B cell (primary cell): ENCODE measurements around the gene ARR3. TPM values are rescaled to one million over a fixed set of nuclear protein-coding genes. Genes with fewer than 3 reads are reported as not detected.

Experiments
- ATAC-seq: fragments of 200-7000 bp; cut with Tn5 transposase; one replicate; pipeline ENCODE4 v1.10.0; 2021; ENCODE audit warnings: low read depth, mild to moderate bottlenecking, moderate number of reproducible peaks, moderate library complexity
- CTCF ChIA-PET: fragments of 350-600 bp; sonication (Branson Sonifier 250); formaldehyde crosslinking; loops from one replicate; lab custom pipeline; 2021; ENCODE audit warnings: antibody characterized with exemption, inconsistent platforms; lab: Charles Lee
- POLR2A ChIA-PET: fragments of 350-600 bp; sonication (Branson Sonifier 250); formaldehyde crosslinking; loops from one replicate; lab custom pipeline; 2021; ENCODE audit warnings: antibody characterized with exemption; lab: Charles Lee
- DNase-seq: peaks from one replicate; pipeline ENCODE4 v3.0.0; 2013
- H2AFZ ChIP-seq: 2 replicates; pipeline ENCODE4 v1.6.1; 2012; ENCODE audit warnings: mild to moderate bottlenecking, low read depth, low read length; ENCODE audit not compliant: insufficient read depth, poor library complexity, severe bottlenecking
- H3K27ac ChIP-seq, 2 donors: 1 replicate in 1 of 2; 2 replicates in 1 of 2; pipeline ENCODE4 v1.5.1; 2012 to 2013; ENCODE audit warnings: low read length in 2 of 2, mild to moderate bottlenecking in 2 of 2, moderate library complexity in 1 of 2
- H3K27me3 ChIP-seq, 4 experiments: fragments of 200-600 bp in 1 of 4; sonication (generic) in 1 of 4; replicated peaks in 1 of 4; 1 replicate in 2 of 4; 2 replicates in 2 of 4; pipeline versions ENCODE4 v1.6.1 to v1.7.0; 2013 to 2016; ENCODE audit warnings: low read length in 3 of 4, mild to moderate bottlenecking in 2 of 4, mixed read lengths in 1 of 4, moderate library complexity in 1 of 4; ENCODE audit not compliant: insufficient read depth in 4 of 4, control insufficient read depth in 3 of 4; ENCODE audit errors: control extremely low read depth in 1 of 4
- H3K36me3 ChIP-seq, 2 experiments: replicated peaks in 1 of 2; 1 replicate in 1 of 2; 2 replicates in 1 of 2; pipeline versions ENCODE4 v1.6.1 to v1.7.1; 2013; ENCODE audit warnings: low read length in 1 of 2; ENCODE audit not compliant: insufficient read depth in 2 of 2, control insufficient read depth in 1 of 2; ENCODE audit errors: control extremely low read depth in 1 of 2, extremely low read depth in 1 of 2
- H3K4me1 ChIP-seq, 2 donors: fragments of 200-600 bp in 1 of 2; sonication (generic) in 1 of 2; 1 replicate in 1 of 2; 2 replicates in 1 of 2; pipeline versions ENCODE4 v1.5.1 to v1.6.1; 2013 to 2017; ENCODE audit warnings: low read length in 2 of 2; ENCODE audit not compliant: control insufficient read depth in 2 of 2, insufficient read depth in 2 of 2
- H3K4me2 ChIP-seq: replicated peaks from 2 replicates; pipeline ENCODE3; 2012; ENCODE audit warnings: mild to moderate bottlenecking, low read depth, low read length; ENCODE audit not compliant: poor library complexity, severe bottlenecking
- H3K4me3 ChIP-seq, 5 experiments: fragments of 200-600 bp in 1 of 5; sonication (generic) in 1 of 5; 1 replicate in 3 of 5; 2 replicates in 2 of 5; pipeline versions ENCODE4 v1.5.1 to v1.7.0; 2011 to 2016; ENCODE audit warnings: low read length in 4 of 5, mild to moderate bottlenecking in 4 of 5, low read depth in 2 of 5, control low read depth in 1 of 5, moderate library complexity in 1 of 5; ENCODE audit not compliant: insufficient read depth in 1 of 5; ENCODE audit errors: control extremely low read depth in 1 of 5, extremely low read depth in 1 of 5
- H3K79me2 ChIP-seq: fragments of 200-600 bp; sonication (generic); one replicate; pipeline ENCODE4 v1.6.0; 2016; ENCODE audit warnings: low read length; ENCODE audit not compliant: control insufficient read depth, insufficient read depth
- H3K9ac ChIP-seq: fragments of 200-600 bp; sonication (generic); 2 replicates; pipeline ENCODE4 v1.6.1; 2017; ENCODE audit warnings: mild to moderate bottlenecking, low read length, moderate library complexity
- H3K9me3 ChIP-seq, 3 donors: one replicate each; pipeline versions ENCODE4 v1.6.1 to v1.7.1; 2013; ENCODE audit warnings: low read length in 2 of 3; ENCODE audit not compliant: control insufficient read depth in 2 of 3, insufficient read depth in 1 of 3; ENCODE audit errors: control extremely low read depth in 1 of 3
- H4K20me1 ChIP-seq: 2 replicates; pipeline ENCODE4 v1.6.0; 2012; ENCODE audit warnings: mild to moderate bottlenecking, low read length; ENCODE audit not compliant: insufficient read depth, control insufficient read depth, poor library complexity, severe bottlenecking
- H3K27ac Mint-ChIP-seq: one replicate; pipeline ENCODE4 v1.8.0; 2021; ENCODE audit warnings: mixed read lengths
- H3K27me3 Mint-ChIP-seq: one replicate; pipeline ENCODE4 v1.8.0; 2021; ENCODE audit warnings: mixed read lengths
- H3K4me1 Mint-ChIP-seq: one replicate; pipeline ENCODE4 v1.8.0; 2021; ENCODE audit warnings: mixed read lengths
- H3K4me3 Mint-ChIP-seq: one replicate; pipeline ENCODE4 v1.8.0; 2021; ENCODE audit warnings: mixed read lengths
- H3K9me3 Mint-ChIP-seq: one replicate; pipeline ENCODE4 v1.8.0; 2022; ENCODE audit warnings: mixed read lengths; ENCODE audit not compliant: insufficient read depth
- EZH2 ChIP-seq: IDR thresholded peaks from 2 replicates; pipeline ENCODE4 v1.6.1; 2012; ENCODE audit warnings: borderline replicate concordance, low read depth, mild to moderate bottlenecking, moderate library complexity, low read length; ENCODE audit not compliant: insufficient read depth, poor library complexity, severe bottlenecking
- WGBS: methylation state at CpG from one replicate; pipeline ENCODE4 v1.1.5; 2013; ENCODE audit warnings: missing lambda C conversion rate; ENCODE audit not compliant: insufficient coverage; 5-methylcytosine and 5-hydroxymethylcytosine counted together
- intact Hi-C: fragments of 100-400 bp; cut with micrococcal nuclease; formaldehyde crosslinking; loops from one replicate; pipeline ENCODE4 v1.10.0; 2022
- polyA plus RNA-seq: library from polyadenylated mRNA; depleted of rRNA; stranded (reverse); fragments of >200 nt; gene quantifications from 2 replicates; pipeline ENCODE4 v1.2.3, GENCODE V29; 2012
- total RNA-seq, 2 donors: library from RNA; stranded (reverse); fragments of 120-200 nt in 1 of 2; gene quantifications; 1 replicate in 1 of 2; 2 replicates in 1 of 2; pipeline versions ENCODE4 v1.2.3 to v1.2.4, GENCODE V29; 2013 to 2022
- TF ChIP-seq, protein P1 (sequence below): fragments of 200-600 bp; IDR thresholded peaks from one replicate; pipeline ENCODE4 v1.8.0; 2022; ENCODE audit warnings: antibody characterized with exemption, mild to moderate bottlenecking

The ARR3 gene
- total and polyA plus RNA-seq, 2 donors (not counting 1 experiment from before 2014, with no cell fraction given): not detected

DNA sequence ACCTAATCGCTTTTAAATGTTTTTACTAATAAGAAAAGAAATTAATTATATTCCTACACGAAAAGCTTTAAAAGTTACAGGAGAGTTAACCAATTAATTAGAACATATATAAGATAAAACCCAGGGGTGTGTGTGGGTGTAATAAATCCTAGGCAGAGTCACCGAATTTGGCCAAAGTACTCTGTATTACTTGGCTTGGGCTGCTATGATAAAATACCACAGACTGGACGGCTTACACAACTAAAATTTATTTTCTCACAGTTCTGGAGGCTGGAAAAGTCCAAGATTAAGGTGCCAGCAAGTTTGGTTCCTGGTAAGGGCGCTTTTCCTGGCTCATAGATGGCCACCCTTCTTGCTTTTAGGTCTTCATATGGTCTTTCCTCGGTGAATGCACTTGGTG lies 23.3 kb upstream of the ARR3 start:
- H3K4me3 Mint-ChIP-seq: no peak overlapping the region
- Histone ChIP-seq H3K27me3 (no peaks in the 10 kb centered on the region), H3K4me2 (no peak overlapping the region), H3K36me3 (no peaks in the 10 kb centered on the region), H3K4me1 (no peaks in the 10 kb centered on the region), H2AFZ (no peak overlapping the region), H3K4me3 (no peak overlapping the region), H3K9me3 (no peaks in the 10 kb centered on the region), H3K79me2 (no peaks in the 10 kb centered on the region), H3K9ac (no peak overlapping the region), H3K27ac (no peak overlapping the region), H4K20me1 (no peaks in the 10 kb centered on the region)
- H3K4me1 Mint-ChIP-seq: no peaks in the 10 kb centered on the region
- ATAC-seq (no peak), DNase-seq (no peak)
- TF ChIP-seq, protein P1, sequence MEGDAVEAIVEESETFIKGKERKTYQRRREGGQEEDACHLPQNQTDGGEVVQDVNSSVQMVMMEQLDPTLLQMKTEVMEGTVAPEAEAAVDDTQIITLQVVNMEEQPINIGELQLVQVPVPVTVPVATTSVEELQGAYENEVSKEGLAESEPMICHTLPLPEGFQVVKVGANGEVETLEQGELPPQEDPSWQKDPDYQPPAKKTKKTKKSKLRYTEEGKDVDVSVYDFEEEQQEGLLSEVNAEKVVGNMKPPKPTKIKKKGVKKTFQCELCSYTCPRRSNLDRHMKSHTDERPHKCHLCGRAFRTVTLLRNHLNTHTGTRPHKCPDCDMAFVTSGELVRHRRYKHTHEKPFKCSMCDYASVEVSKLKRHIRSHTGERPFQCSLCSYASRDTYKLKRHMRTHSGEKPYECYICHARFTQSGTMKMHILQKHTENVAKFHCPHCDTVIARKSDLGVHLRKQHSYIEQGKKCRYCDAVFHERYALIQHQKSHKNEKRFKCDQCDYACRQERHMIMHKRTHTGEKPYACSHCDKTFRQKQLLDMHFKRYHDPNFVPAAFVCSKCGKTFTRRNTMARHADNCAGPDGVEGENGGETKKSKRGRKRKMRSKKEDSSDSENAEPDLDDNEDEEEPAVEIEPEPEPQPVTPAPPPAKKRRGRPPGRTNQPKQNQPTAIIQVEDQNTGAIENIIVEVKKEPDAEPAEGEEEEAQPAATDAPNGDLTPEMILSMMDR: no peak
- intact Hi-C loops: no loop called here
- WGBS: no CpG with 5 or more reads among the region's 6 CpGs
- ChIA-PET POLR2A (no interaction called here), CTCF (no interaction called here)
- no peaks in the 10 kb centered on the region for H3K9me3 Mint-ChIP-seq
- H3K27me3 Mint-ChIP-seq: no peaks in the 10 kb centered on the region
- H3K27ac Mint-ChIP-seq: no peak overlapping the region

DNA sequence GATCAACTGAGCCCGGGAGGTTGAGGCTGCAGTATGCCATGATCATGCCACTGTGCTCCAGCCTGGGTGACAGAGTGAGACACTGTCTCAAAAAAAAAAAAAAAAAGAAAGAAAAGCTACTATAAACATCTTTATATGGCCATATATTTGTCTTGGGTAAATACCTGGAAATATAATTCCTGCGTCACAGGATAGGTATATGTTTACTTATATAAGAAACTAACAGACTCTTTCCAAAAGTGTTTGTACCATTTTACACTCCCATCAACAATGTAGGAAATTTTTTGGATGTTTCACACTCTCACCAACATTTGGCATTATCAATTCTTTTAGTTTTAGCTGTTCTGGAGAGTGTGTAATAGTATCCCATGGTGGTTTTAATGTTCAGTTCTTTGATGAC lies 20.9 kb upstream of the ARR3 start:
- no peaks in the 10 kb centered on the region for H3K27me3 Mint-ChIP-seq
- WGBS: no CpG with 5 or more reads among the region's 2 CpGs
- Histone ChIP-seq H3K27me3 (no peaks in the 10 kb centered on the region), H3K79me2 (no peaks in the 10 kb centered on the region), H3K27ac (no peak overlapping the region), H3K36me3 (no peaks in the 10 kb centered on the region), H3K4me1 (no peaks in the 10 kb centered on the region), H3K9me3 (no peaks in the 10 kb centered on the region), H2AFZ (no peak overlapping the region), H4K20me1 (no peaks in the 10 kb centered on the region), H3K9ac (no peak overlapping the region), H3K4me2 (no peak overlapping the region), H3K4me3 (no peak overlapping the region)
- H3K9me3 Mint-ChIP-seq: no peaks in the 10 kb centered on the region
- no peaks in the 10 kb centered on the region for H3K4me1 Mint-ChIP-seq
- no peak for TF ChIP-seq EZH2
- TF ChIP-seq, protein P1: no peak
- ATAC-seq (no peak), DNase-seq (no peak)
- intact Hi-C loops: no loop called here
- ChIA-PET CTCF (no interaction called here), POLR2A (no interaction called here)
- H3K4me3 Mint-ChIP-seq: no peak overlapping the region
- no peak overlapping the region for H3K27ac Mint-ChIP-seq
